Stimulated activated naive CD4-positive, alpha-beta T cell treated with Interleukin-2 at 50 U/mL for 16 hours (primary cell): ENCODE results near the gene CALCB.

ENCODE experiments used
- DNase-seq: peaks from one replicate; lab custom pipeline; 2025; lab: John Stamatoyannopoulos, UW

Gene CALCB

GRCh38 chr11:15074206-15075161 lies 1.1 kb downstream of the CALCB start:
- DNase-seq = peak; percentile 81

GRCh38 chr11:15075162-15075526 lies 1.8 kb downstream of the CALCB start:
- no peak for DNase-seq

DNA sequence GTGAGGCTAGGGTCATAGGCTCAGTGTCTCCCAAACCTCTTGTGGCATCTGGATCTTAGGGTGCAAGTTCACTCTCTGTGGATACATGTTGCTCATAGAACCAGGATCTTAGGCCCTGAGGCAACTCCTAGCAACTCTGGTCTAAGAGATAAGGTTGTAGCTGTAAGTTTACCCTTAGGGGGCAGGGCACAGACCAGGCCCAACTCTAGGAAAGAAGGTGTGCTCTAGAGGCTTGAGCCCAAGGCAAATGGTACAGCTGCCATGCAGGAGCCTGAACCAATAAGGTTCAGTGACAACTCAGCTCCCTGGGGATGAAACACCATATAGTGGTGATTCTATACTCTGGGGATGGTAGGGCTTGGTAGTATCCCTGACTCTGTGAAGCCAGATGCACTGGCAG lies 17.8 kb downstream of the CALCB start:
- DNase-seq = no peak

- DNase-seq = no peak
Measured at GRCh38 chr11:15091625-15092024, 18.2 kb downstream of the CALCB start.

DNA sequence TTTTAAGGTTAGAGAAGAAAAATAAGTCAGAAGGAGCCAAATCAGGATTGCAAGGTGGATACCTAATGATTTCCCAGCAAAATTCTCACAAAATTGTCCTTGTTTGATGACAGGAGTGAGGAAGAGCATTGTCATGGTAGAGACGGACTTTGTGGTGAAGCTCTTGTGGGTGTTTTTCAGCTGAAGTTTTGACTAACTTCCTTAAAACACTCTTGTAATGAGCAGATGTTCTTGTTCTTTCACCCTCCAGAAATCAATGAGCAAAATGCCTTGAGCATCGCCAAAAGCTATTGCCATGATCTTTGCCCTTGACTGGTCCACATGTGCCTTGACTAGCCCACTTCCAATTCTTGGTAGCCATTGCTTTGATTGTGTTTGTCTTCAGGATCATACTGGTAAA lies 20.0 kb downstream of the CALCB start:
- no peak for DNase-seq

GRCh38 chr11:15095736-15096228 lies 22.4 kb downstream of the CALCB start:
- DNase-seq = no peak

GRCh38 chr11:15097411-15097810 lies 24.0 kb downstream of the CALCB start:
- DNase-seq = no peak

DNA sequence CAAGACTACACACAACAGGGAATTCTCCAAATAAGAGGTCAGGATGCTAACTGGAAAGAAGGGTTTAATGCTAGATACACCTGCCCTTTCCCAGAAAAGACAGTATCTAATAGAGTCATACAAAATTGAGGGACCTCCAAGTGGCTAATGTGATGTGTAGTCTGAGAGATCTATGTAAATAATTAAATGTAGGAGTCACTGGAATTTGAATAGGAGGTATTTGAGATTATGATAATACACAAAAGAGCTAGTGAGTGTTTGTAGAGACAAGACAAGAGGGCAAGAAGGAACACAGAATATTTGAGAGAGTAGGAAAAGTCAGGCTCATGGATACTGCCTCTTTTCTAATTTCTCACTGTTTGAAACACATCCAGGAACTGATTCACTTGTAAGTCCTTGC lies 25.9 kb downstream of the CALCB start:
- DNase-seq = no peak

DNA sequence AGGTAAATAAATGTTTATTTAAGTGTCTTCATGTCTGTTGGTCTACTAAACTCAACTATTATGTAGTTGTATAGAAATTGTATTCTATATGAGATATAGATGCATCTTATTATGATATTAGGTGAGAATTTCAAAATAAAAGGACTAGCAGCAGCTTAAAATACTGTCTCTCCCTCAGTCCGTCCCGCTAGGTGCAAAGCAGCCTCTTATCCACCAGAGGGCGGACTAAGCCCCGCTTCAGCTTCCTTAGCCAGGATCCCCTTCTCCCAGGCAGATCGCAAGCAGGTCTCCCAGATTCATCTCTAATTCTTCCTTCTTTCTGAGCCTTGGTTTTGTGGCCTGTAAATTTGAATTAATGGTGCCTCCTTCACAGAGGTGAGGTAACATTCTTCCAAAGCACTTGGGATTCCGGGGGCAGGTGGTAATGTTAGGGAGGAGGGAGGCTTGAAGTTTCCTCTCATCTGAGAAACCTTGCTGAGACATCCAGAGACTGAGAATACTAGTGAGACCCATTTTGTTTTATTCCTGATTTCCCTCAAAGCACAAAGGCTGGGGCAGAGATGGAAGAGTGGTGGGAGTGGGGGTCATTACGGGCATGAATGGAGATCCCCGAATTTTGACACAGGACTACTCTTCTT lies 27.8 kb downstream of the CALCB start:
- peak; percentile 4 for DNase-seq

GRCh38 chr11:15104166-15104565 lies 30.8 kb downstream of the CALCB start:
- no peak for DNase-seq

- no peak for DNase-seq
Measured at GRCh38 chr11:15106201-15106965, 33.0 kb downstream of the CALCB start.

DNA sequence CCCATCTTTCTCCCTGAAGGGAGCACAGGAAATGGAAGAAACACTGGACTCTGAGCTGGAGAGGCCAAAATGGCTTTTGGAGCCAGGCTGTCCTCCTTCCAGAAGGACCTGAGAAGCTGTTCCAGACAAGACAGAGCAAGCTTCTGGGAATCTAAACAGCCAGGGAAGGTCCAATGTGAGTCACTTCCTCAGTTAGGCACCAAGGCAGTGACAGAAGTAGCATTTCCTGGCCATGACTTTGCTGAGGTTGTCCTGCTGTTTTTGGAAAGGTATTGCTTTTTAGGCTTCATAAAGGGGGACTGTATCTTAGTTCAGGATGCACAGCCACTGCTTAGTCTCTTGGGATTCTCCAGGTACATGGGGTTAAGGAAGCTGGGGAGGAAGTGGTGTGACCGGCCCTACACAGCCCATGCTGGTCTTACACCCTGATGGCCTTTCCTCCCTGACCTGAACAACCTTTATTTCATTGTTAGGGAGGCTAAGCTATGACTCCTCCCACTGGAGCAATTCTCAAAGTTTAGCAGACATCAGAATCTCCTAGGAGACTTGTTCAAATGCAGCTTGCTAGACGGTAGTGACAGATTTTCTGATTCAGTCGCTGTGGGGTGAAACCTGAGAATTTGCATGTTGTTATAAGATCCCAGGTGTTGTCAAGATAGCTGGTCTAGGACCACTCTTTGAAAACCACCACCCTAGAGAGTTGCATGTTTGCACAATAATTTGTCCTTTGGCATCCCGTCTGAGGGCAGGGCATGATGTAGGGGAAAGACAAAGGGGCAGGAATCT lies 34.5 kb downstream of the CALCB start:
- DNase-seq = no peak

GRCh38 chr11:15108592-15109130 lies 35.3 kb downstream of the CALCB start:
- no peak for DNase-seq

GRCh38 chr11:15109602-15110001 lies 36.2 kb downstream of the CALCB start:
- no peak for DNase-seq

- DNase-seq = no peak
Measured at GRCh38 chr11:15111215-15111614, 37.8 kb downstream of the CALCB start.

- no peak for DNase-seq
Measured at GRCh38 chr11:15112131-15112541, 38.7 kb downstream of the CALCB start.

DNA sequence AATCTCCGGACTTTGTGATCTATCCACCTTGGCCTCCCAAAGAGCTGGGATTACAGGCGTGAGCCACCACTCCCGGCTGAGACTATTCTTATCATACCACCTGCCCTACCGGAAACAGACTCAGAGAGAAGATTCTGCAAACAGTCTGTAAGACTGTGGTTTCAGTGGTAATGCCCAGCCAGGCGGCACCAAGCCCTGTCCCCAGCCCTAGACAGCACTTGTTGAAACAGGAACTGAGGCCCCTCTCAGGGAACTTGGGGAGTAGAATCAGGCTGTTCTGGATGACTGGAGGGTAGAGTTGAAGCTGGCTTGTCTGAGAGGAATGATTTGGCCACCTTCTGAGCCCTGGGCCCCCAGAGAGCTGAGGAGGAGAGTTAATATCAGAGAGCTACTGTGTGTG lies 40.0 kb downstream of the CALCB start:
- no peak for DNase-seq

- DNase-seq = no peak
Measured at GRCh38 chr11:15114501-15115475, 41.4 kb downstream of the CALCB start, which contains the start of gene INSC. TSS of gene INSC (plus strand) at chr11:15114923. CDS start at chr11:15149175, 34,252 bp downstream.

DNA sequence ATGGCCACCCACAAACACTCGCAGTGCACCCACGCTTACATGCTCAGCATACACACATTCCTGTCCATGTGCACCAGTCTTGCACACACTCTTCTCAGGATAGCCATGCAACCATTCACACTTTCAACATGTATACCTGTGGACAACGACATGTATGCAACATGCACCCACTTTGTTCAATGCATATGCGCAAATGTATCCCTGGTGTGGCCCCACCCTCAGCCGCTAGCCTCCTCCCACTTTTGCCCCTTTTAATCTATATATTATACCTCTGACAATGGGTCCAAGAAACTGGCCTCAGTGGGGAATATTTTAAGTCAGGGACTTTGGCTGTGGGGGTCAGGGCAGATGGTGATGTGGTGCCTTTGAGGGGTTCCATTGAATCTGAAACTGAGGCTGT lies 42.3 kb downstream of the CALCB start:
- no peak for DNase-seq

DNA sequence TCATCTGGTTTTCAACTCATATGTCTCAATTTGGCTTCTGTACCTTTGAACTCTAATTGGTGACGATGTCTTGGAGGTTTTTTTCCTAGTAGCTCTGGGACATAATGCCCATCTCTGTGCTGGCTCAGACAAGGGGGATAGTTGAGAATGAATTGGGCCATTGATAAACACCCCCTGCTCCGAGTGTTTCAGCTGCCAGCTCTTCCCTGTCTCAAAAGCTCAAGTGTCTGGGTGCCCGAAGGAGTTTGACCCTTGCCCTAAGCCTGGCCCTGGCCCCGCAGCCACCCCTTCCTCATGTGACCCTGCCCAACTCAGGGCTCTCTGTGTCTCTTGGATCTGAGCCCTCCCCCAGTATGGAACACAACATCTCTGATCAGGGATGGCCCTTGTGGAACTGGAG lies 44.4 kb downstream of the CALCB start:
- DNase-seq = no peak
